AG04449 (cell line): Measurements from ENCODE around the gene LYST.

ENCODE experiments used
- CTCF ChIA-PET: fragments of 350-600 bp; formaldehyde crosslinking; extraction: SDS; loops from one replicate; lab custom pipeline; 2021; ENCODE audit warnings: antibody characterized with exemption; lab: Yijun Ruan, JAX
- POLR2A ChIA-PET: fragments of 400-600, 350-600 bp; formaldehyde crosslinking; extraction: SDS; loops from one replicate; lab custom pipeline; 2020; ENCODE audit warnings: antibody characterized with exemption, inconsistent platforms; lab: Yijun Ruan, JAX
- DNase-seq: peaks from one replicate; pipeline ENCODE4 v3.0.0-alpha.2; 2010; ENCODE audit warnings: low read depth, low spot score
- H3K4me3 ChIP-seq: 2 replicates; pipeline ENCODE4 v1.5.1; 2011; ENCODE audit warnings: low read depth, mild to moderate bottlenecking, control low read depth, low read length
- TF ChIP-seq, protein P1 (sequence below): IDR thresholded peaks from one replicate; pipeline ENCODE4 v1.5.1; 2011; ENCODE audit warnings: mild to moderate bottlenecking, moderate library complexity, low read length, control low read depth, inconsistent platforms; ENCODE audit not compliant: insufficient read depth; ENCODE audit errors: missing control alignments

Gene LYST

DNA sequence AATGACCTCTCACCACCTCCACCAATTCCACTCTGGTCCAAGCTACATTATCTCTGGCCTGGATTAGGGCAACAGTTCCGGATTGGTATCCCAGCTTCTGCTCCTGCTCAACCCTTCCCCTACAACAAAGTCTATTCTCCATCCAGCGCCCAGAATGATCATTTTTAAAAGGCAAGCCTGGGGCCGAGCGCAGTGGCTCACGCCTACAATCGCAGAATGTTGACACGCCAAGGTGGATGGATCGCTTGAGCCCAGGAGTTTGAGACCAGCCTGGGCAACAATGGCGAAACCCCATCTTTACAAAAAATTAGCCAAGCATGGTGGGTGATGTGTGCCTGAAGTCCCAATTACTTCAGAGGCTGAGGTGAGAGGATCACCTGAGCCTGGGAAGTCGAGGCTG, 2.2 kb downstream of the LYST start:
- H3K4me3 ChIP-seq: no peak overlapping the region

DNA sequence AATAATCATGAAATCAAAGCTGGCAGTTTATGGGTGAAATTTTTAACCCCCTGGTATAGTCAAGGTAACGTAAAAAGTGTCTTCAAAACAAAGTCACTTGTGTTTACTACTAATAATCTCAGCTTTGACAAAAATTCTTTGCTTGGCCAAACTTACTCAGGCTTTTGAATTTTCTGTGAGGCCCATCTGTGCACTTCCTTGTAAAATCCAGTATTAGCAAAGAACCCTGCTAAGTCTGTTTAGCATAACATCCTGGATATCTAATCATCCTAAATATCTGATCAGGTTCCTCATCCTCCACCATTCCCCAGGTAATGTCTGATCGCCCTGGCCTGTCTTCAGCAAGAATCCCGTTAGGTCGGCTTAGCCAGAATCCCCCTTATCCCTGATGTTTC, 3.0 kb downstream of the LYST start:
- CTCF ChIA-PET: interaction anchor here (0.8 to 2.4 kb wide), 2 partner anchors 108 to 111 kb away, joined by 3 to 11 read pairs; no protein-coding TSS in a partner anchor
- POLR2A ChIA-PET: no interaction called here
- H3K4me3 ChIP-seq: no peak overlapping the region
- no peak for DNase-seq
- TF ChIP-seq, protein P1, sequence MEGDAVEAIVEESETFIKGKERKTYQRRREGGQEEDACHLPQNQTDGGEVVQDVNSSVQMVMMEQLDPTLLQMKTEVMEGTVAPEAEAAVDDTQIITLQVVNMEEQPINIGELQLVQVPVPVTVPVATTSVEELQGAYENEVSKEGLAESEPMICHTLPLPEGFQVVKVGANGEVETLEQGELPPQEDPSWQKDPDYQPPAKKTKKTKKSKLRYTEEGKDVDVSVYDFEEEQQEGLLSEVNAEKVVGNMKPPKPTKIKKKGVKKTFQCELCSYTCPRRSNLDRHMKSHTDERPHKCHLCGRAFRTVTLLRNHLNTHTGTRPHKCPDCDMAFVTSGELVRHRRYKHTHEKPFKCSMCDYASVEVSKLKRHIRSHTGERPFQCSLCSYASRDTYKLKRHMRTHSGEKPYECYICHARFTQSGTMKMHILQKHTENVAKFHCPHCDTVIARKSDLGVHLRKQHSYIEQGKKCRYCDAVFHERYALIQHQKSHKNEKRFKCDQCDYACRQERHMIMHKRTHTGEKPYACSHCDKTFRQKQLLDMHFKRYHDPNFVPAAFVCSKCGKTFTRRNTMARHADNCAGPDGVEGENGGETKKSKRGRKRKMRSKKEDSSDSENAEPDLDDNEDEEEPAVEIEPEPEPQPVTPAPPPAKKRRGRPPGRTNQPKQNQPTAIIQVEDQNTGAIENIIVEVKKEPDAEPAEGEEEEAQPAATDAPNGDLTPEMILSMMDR: no peak

More for the DNA sequence above, 2.2 kb downstream of the LYST start:
- ChIA-PET CTCF (interaction anchor here (1.0 to 3.2 kb wide), 5 partner anchors 82 to 119 kb away, joined by 3 to 74 read pairs (median 6); no protein-coding TSS in a partner anchor), POLR2A (no interaction called here)
- TF ChIP-seq, protein P1: no peak
- DNase-seq: no peak

DNA sequence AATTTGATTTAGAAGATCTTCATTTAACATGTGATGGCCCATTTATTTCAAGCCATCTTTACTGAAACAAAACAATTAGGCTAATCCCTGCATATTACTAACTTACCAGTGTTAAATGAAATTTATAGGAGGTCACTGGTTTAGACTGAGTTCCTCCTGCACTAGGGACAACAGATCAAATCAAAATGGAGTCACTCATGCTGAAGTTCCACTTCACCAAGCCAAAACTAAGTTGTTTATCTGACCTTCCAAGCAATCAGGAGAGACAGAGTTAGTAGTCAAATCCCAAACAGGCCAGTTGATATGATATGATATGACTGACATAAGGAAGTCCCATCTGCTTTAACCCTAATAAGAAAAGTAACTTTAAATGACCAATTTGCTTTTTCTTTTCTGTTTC, 4.8 kb downstream of the LYST start:
- ChIA-PET POLR2A (no interaction called here), CTCF (interaction anchor here (1.4 to 2.4 kb wide), 2 partner anchors 109 to 110 kb away, joined by 5 to 11 read pairs; no protein-coding TSS in a partner anchor)

DNA sequence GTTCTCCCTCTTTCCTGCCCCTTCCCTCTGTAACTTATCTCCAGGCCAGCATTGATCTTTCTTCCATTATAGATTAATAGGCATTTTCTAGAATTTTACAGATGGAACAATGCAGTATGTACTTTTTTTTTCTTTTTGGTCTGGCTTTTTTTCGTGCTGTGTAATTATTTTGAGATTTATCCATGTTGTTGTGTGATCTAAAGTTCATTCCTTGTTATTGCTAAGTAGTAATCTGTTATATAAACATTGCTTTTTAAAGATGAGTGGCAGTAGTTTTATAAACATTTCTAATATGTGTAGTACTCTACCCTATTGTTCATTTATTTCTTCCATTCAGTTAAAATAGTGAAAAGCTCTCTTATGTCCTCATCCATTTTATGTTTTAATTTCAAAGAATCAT, 5.9 kb downstream of the LYST start:
- POLR2A ChIA-PET: no interaction called here
- TF ChIP-seq, protein P1: no peak
- CTCF ChIA-PET: interaction anchor here (1.4 to 1.8 kb wide), 2 partner anchors 18 to 110 kb away, joined by 5 to 6 read pairs; no protein-coding TSS in a partner anchor
- no peak overlapping the region for H3K4me3 ChIP-seq
- no peak for DNase-seq

More for the DNA sequence above, 4.8 kb downstream of the LYST start:
- H3K4me3 ChIP-seq: no peak overlapping the region
- DNase-seq: no peak
- TF ChIP-seq, protein P1: no peak

DNA sequence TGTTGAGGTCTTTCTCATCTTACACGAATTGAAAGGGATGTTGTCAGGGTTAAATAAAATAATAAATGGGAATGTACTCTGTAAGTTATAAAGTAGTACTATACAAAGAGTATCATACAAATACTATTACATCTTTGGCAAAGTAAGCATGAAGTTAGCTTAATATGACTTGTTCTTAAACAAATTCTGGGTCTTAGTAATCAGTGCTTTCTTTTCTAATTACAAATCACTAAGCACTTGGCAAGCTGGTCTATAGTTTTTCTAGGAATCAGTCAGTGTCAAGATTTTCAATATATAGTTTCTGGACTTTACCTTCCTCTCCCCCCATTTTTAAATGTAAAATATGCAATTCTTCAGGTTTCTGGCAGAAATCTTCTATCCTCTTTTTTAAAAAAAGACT, 6.9 kb downstream of the LYST start:
- no peak overlapping the region for H3K4me3 ChIP-seq
- TF ChIP-seq, protein P1: no peak
- DNase-seq: no peak
- POLR2A ChIA-PET: no interaction called here
- CTCF ChIA-PET: interaction anchor here (1.2 to 1.8 kb wide), 2 partner anchors 11 to 17 kb away, joined by 3 to 6 read pairs; no protein-coding TSS in a partner anchor

DNA sequence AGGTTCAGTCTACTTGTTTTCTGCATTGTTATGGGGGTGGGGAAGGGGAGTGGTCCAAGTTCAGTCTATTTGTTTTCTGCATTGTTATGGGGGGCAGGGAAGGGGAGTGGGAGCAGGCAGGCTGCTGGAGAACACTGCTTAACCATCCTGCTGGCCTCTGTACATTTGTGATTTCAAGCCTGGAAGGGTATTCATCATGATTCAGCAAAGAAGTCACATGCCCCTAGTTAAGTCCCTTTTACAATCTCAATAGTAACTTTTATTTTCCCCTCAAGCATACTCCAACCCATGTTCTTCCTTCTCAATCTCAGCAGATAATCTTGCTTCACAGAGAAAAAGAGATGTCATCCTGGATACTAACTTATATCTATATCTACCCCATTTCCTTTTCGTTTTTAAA, 7.9 kb downstream of the LYST start:
- DNase-seq: no peak
- ChIA-PET CTCF (interaction anchor here (0.6 kb wide), 1 partner anchor 345 kb away, joined by 3 read pairs; no protein-coding TSS in a partner anchor), POLR2A (no interaction called here)
- no peak overlapping the region for H3K4me3 ChIP-seq
- TF ChIP-seq, protein P1: no peak
